Activated CD4-positive, alpha-beta T cell treated with anti-CD3 and anti-CD28 coated beads, Interleukin-2, amount 10 ng/mL, durations not matched to agents 7 days and 5 days (primary cell): ENCODE data around the gene GMPR. TPM values are rescaled to one million over a fixed set of nuclear protein-coding genes. Genes with fewer than 3 reads are reported as not detected.
A peak's percentile ranks its signal among the peaks of the same experiment; 100 is the strongest.

Experiments
- CTCF ChIA-PET: fragments of 350-600 bp; sonication (Branson Sonifier 250); formaldehyde crosslinking; loops from one replicate; lab custom pipeline; 2021; ENCODE audit warnings: antibody characterized with exemption; lab: Charles Lee
- POLR2A ChIA-PET: fragments of 350-600 bp; sonication (Branson Sonifier 250); formaldehyde crosslinking; loops from one replicate; lab custom pipeline; 2021; ENCODE audit warnings: antibody characterized with exemption; lab: Charles Lee
- DNase-seq: peaks from one replicate; pipeline ENCODE4 v3.0.0-alpha.2; 2020
- H3K27ac Mint-ChIP-seq: one replicate; pipeline ENCODE4 v1.8.0; 2021; ENCODE audit warnings: mild to moderate bottlenecking, moderate library complexity, mixed read lengths
- H3K27me3 Mint-ChIP-seq: one replicate; pipeline ENCODE4 v1.8.0; 2021; ENCODE audit warnings: mixed read lengths
- H3K36me3 Mint-ChIP-seq: one replicate; pipeline ENCODE4 v1.8.0; 2021; ENCODE audit warnings: low read depth, mixed read lengths
- H3K4me1 Mint-ChIP-seq: one replicate; pipeline ENCODE4 v1.8.0; 2021; ENCODE audit warnings: mixed read lengths
- H3K4me3 Mint-ChIP-seq: one replicate; pipeline ENCODE4 v1.8.0; 2021; ENCODE audit warnings: mild to moderate bottlenecking, moderate library complexity, mixed read lengths
- H3K9me3 Mint-ChIP-seq: one replicate; pipeline ENCODE4 v1.8.0; 2021; ENCODE audit warnings: mixed read lengths
- total RNA-seq, 2 experiments: library from RNA; stranded (reverse); gene quantifications; one replicate each; pipeline ENCODE4 v1.2.3, GENCODE V29; 2021

GMPR gene
- total RNA-seq, 2 experiments from 2014 or later, result 2.6 to 3.3 TPM

DNA sequence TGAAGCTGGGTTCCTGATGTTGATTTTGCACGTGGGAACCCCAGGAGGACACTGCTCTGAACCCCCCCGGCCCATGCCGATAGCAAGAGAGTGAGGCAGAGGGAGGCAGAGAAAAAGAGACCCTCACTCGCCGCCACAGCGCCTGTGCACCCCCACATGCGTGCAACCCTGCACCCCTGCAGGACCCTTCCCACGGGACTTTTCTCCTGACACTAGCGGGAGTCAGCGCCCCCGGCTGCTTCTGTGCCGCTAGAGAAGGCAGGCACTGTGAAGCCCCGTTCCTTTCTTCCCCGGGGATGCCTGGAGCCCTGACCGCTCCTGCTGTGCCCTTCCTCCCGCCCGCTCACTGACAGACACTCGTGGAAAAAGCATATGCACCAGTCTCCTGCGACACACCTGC, 67.4 kb downstream of the GMPR start:
- no peaks in the 10 kb centered on the region for H3K4me1 Mint-ChIP-seq
- peaks cover 11% of the 10 kb centered on the region for H3K36me3 Mint-ChIP-seq
- H3K27ac Mint-ChIP-seq, result no peak overlapping the region
- no peak for DNase-seq
- ChIA-PET POLR2A (no interaction called here), CTCF (no interaction called here)
- H3K27me3 Mint-ChIP-seq, result no peaks in the 10 kb centered on the region
- H3K9me3 Mint-ChIP-seq, result no peaks in the 10 kb centered on the region
- no peak overlapping the region for H3K4me3 Mint-ChIP-seq

DNA sequence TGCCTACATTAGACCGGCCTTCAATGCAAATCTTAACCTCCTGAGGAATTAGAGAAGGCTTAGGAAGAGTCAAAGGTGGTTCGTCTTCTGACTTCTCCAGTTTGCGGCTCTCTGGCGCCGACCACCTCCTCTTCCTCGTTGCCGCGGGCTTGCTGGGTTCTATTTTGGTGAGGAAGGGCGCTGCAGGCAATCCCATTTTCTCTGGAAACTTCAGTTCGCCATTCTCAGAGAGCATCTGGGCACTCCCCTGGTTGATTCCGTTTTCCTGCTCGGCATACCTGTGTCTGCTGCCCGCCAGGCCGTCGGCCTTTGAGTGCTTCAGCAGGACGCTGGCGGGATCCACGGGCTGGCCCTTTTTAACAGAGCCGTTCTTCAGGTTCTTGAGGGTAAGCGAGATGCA, 67.9 kb downstream of the GMPR start:
- ChIA-PET POLR2A (no interaction called here), CTCF (interaction anchor here (1.3 kb wide), 1 partner anchor 10 kb away, joined by 4 read pairs; no protein-coding TSS in a partner anchor)
- peaks cover 11% of the 10 kb centered on the region for H3K36me3 Mint-ChIP-seq
- no peaks in the 10 kb centered on the region for H3K9me3 Mint-ChIP-seq
- H3K4me3 Mint-ChIP-seq, result no peak overlapping the region
- DNase-seq, result no peak
- no peaks in the 10 kb centered on the region for H3K27me3 Mint-ChIP-seq
- no peak overlapping the region for H3K27ac Mint-ChIP-seq
- no peaks in the 10 kb centered on the region for H3K4me1 Mint-ChIP-seq

DNA sequence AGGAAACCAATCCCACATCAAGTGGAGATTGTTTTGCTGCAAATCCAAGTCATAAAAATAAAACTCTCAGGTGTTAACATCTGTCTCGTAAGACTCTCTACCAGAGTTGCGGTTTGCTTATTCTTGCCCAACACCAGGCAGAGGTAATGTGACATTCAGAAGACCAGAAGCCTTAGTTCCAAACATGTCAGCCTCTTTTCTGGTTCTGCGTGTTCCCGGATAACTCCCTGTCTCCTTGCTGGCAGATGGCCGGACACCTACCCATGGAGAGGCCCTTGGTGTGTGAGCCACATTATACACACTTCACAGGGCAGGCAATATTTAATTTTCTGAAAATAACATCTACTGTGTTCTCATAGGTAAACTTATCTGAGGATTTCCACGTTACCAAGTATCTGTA, 73.4 kb downstream of the GMPR start:
- no peak for DNase-seq
- ChIA-PET CTCF (no interaction called here), POLR2A (no interaction called here)
- Mint-ChIP-seq H3K9me3 (no peaks in the 10 kb centered on the region), H3K27ac (no peak overlapping the region), H3K27me3 (no peaks in the 10 kb centered on the region), H3K4me1 (peaks cover under 1% of the 10 kb centered on the region), H3K36me3 (peaks cover 11% of the 10 kb centered on the region), H3K4me3 (no peak overlapping the region)

DNA sequence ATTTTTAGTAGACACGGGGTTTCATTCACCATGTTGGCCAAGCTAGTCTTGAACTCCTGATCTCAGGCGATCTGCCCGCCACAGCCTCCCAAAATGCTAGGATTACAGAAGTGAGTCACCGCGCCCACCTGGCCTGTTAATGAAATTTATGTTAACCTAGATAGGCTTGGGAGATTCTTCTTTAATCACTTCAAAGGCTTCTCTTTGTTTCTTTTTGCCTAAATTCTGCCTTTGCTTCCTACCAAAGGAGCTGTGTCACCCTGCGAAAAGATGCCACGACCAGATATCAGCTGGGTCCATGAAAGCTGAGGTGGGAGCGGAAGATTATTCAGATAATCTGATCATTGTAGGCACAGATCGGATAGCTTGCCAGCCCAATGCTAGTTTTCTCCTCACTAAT, 75.3 kb downstream of the GMPR start:
- ChIA-PET CTCF (interaction anchor here (1.1 kb wide), 1 partner anchor 15 kb away, joined by 6 read pairs; no protein-coding TSS in a partner anchor), POLR2A (no interaction called here)
- no peak overlapping the region for H3K4me3 Mint-ChIP-seq
- peaks cover 17% of the 10 kb centered on the region for H3K4me1 Mint-ChIP-seq
- H3K27me3 Mint-ChIP-seq, result no peaks in the 10 kb centered on the region
- H3K9me3 Mint-ChIP-seq, result no peaks in the 10 kb centered on the region
- H3K36me3 Mint-ChIP-seq, result peaks cover 8% of the 10 kb centered on the region
- no peak for DNase-seq
- H3K27ac Mint-ChIP-seq, result no peak overlapping the region

DNA sequence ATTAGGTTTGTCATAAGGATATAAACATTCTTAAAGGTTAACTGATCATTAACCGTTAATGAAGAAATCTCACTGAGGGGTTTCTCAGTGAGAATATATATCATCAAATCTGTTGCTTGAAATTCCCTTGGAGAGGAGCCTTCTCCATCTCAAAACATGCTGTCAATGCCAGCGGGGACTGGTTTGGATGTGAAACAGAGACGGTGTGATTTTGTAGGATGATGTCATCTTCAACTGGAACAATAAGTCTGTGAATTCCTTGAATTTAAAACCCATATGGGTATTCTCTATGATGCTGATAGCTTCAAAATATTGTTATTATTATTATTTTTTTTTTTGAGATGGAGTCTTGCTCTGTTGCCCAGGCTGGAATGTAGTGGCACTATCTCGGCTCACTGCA, 75.9 kb downstream of the GMPR start:
- H3K4me1 Mint-ChIP-seq, result peaks cover 23% of the 10 kb centered on the region
- peaks cover 6% of the 10 kb centered on the region for H3K36me3 Mint-ChIP-seq
- no peaks in the 10 kb centered on the region for H3K27me3 Mint-ChIP-seq
- H3K9me3 Mint-ChIP-seq, result no peaks in the 10 kb centered on the region
- POLR2A ChIA-PET, result no interaction called here
- CTCF ChIA-PET, result interaction anchor here (1.1 kb wide), 1 partner anchor 16 kb away, joined by 6 read pairs; no protein-coding TSS in a partner anchor
- DNase-seq, result no peak
- no peak overlapping the region for H3K27ac Mint-ChIP-seq
- H3K4me3 Mint-ChIP-seq, result no peak overlapping the region

DNA sequence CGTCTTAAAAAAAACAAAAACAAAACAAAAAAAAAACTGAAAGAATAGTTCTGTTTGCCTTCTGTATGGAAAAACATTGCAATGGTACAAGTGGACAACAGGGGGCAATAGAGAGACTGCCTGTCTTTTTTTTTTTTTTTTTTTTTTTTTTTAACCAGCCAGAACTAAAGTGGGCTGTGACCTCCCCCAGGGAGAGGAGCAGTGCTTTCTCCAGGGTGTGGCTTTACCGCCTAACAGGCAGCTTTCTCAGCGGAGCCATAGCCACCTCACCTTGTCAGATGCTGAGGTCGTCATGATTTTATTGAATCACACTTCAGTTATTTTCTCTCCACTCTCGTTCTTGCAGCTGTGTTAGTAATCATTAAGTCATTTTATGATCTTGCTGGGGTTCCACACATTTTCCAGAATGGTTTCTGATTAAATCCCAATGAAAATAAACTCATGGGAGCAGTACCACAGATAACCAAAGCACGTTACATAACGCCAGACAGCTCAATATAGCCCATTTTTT, 78.4 kb downstream of the GMPR start:
- H3K27me3 Mint-ChIP-seq, result no peaks in the 10 kb centered on the region
- no peaks in the 10 kb centered on the region for H3K9me3 Mint-ChIP-seq
- H3K36me3 Mint-ChIP-seq, result peaks cover 4% of the 10 kb centered on the region
- POLR2A ChIA-PET, result no interaction called here
- DNase-seq, result peak; percentile 58
- peaks cover 47% of the 10 kb centered on the region for H3K4me1 Mint-ChIP-seq
- no peak overlapping the region for H3K4me3 Mint-ChIP-seq
- peak overlapping the region; percentile 63 for H3K27ac Mint-ChIP-seq
- CTCF ChIA-PET, result interaction anchor here (0.6 to 1.4 kb wide), 7 partner anchors 9 to 592 kb away, joined by 3 to 5 read pairs (median 3); partner anchors contain the start of gene ATXN1

DNA sequence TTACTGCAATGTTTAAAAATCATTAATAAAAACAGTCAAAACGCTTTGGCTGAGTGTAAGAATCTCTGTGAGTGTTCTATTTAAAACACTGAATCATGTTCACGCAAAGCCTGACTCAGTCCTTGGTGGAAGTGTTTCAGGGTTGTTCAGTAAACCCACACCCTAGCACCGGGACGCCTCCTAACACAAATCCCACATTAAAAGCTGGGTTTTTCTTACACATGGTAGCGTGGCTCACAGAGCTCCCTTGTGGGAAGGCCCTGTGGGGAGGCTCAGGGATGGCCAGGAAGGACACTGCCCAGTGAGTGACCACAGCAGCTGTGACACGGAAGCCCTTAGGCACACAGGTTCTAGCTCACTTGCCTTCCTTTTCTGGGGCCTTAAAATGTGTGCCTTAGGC, 80.2 kb downstream of the GMPR start:
- no peak for DNase-seq
- CTCF ChIA-PET, result interaction anchor here (0.7 to 1.1 kb wide), 2 partner anchors 14 to 367 kb away, joined by 3 to 4 read pairs; no protein-coding TSS in a partner anchor
- no peak overlapping the region for H3K4me3 Mint-ChIP-seq
- H3K36me3 Mint-ChIP-seq, result peaks cover 6% of the 10 kb centered on the region
- H3K27ac Mint-ChIP-seq, result peak overlapping the region; percentile 94
- H3K4me1 Mint-ChIP-seq, result peaks cover 63% of the 10 kb centered on the region
- POLR2A ChIA-PET, result no interaction called here
- H3K27me3 Mint-ChIP-seq, result no peaks in the 10 kb centered on the region
- no peaks in the 10 kb centered on the region for H3K9me3 Mint-ChIP-seq

DNA sequence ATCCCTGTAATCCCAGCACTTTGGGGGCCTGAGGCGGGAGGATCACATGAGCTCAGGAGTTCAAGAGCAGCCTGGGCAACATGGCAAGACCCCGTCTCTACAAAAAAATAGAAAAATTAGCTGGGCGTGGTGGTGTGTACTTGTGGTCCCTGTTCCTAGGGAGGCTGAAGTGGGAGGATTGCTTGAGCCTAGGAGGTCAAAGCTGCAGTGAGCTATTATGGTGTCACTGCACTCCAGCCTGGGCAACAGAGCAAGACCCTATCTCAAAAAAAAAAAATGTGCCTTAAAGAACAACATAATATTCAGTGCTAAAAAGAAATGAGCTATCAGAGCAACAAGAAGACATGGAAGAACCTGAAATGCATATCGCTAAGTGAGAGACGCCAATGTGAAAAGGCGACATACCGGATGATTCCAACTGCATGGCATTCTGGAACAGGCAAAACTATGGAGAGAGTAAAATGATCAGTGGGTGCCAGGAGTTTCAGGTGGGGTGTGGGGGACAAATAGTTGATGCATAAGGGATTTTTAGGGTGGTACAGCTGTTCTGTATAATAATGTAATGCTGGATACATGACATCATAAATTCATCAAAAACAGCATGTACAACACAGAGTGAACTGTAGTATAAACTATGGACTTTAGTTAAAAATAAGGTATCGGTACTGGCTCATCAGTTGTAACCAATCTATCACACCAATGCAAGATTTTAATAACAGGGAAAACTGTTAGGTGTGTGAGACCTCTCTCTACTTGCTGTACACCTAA, 80.8 kb downstream of the GMPR start:
- DNase-seq, result no peak
- Mint-ChIP-seq H3K4me1 (peaks cover 68% of the 10 kb centered on the region), H3K9me3 (no peaks in the 10 kb centered on the region), H3K27ac (peak overlapping the region; percentile 94), H3K27me3 (no peaks in the 10 kb centered on the region), H3K4me3 (peak overlapping the region; percentile 6), H3K36me3 (peaks cover 6% of the 10 kb centered on the region)
- ChIA-PET CTCF (interaction anchor here (0.6 to 1.1 kb wide), 6 partner anchors 13 to 442 kb away, joined by 3 to 4 read pairs (median 3); partner anchors contain the start of gene ATXN1), POLR2A (interaction anchor here (0.6 kb wide), 2 partner anchors 444 to 1848 kb away, joined by 3 to 4 read pairs; no protein-coding TSS in a partner anchor)

DNA sequence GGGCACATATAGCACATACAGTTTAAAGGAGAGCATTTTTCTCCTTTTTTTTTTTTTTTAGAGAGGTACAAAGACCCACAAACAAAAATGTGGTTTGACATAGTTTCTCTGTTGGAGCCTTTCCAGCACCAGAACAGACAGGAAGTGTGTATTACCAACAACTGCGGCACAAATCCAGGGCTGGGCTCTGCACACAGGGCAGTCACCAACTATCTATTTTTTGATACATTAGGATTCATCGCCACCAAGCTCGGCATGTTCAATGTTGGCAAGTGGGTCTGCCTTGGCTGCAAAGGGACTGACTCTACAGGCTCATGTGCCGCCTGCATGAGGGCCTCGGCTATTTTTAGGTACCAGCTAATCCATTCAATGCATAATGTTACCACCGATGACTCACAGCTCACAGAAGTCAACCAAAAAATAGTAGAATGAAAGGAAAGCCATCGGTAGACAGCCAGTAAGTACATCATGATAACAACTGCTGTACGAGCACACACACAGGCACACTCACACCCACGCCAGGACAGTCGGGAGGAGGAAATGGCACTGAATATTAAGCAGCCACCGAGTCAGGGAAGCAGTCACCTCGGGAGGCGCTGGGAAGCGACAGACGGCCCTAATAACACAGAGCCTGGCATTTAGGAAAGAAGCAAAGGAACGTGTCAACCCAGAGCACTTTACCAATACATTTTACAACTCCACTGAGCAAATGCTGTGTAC, 81.6 kb downstream of the GMPR start:
- Mint-ChIP-seq H3K36me3 (peaks cover 6% of the 10 kb centered on the region), H3K27me3 (no peaks in the 10 kb centered on the region), H3K9me3 (no peaks in the 10 kb centered on the region), H3K4me3 (peak overlapping the region; percentile 56), H3K4me1 (peaks cover 73% of the 10 kb centered on the region), H3K27ac (peak overlapping the region; percentile 94)
- CTCF ChIA-PET, result interaction anchor here (0.6 to 0.9 kb wide), 4 partner anchors 13 to 441 kb away, joined by 3 to 5 read pairs (median 4); partner anchors contain the start of gene ATXN1
- POLR2A ChIA-PET, result interaction anchor here (0.6 kb wide), 1 partner anchor 1847 kb away, joined by 4 read pairs; no protein-coding TSS in a partner anchor
- peak; percentile 74 for DNase-seq

DNA sequence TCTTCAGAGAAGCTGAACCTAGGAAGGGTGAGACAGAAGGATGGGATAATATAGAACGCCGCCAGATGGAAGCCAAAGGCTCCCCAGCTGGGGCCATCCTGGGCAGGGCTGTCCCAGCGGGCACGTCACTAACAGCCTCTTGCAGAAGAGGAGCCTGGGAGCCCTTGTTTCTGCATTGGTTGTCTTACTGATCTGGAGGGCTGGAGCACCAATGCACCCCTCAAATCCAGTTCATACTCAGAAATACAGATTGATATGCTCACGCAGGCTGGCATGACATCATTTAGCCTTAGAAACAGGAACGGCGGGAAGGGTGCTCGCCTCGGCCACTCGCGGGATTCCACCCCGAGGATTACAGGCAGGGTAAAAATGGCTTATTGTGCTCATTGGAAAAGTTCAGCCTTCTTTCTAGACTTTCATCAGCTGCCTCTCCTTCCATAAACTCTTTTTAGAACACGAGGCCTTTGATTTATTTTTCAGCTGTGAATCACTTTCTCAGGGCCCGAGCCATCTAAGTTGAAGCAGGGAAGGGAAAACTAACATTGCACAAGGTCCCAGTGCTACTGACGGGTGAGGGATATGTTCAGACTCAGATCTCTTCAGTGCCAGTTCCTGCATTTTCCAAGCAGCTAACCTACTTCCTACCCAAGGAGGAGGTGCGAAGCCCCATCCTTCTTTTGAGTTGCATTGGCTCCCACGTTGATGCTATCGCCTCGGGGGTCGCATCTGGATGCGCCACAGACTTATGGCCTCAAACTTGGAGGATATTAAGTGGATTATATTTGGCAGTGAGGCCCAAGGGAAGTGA, 82.3 kb downstream of the GMPR start:
- CTCF ChIA-PET, result interaction anchor here (0.6 to 0.8 kb wide), 3 partner anchors 159 to 405 kb away, joined by 3 to 5 read pairs (median 3); no protein-coding TSS in a partner anchor

DNA sequence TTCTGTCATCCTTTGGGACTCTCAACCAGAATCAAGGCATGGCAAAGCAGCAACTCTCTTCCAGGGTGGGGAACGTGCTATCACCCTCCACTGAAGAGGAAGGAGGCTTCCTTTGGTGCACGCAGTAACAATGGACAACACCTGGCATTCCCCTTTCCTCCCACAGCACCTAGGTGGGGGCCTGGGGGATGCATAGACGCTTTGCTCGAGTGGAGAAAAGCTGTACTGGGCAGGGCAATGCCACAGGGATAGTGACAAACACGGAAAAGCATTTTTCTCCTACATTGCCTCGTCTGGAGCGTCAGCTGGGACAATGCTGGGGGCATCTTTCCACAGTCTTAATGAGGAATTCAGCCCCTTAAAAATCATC, 82.9 kb downstream of the GMPR start:
- Mint-ChIP-seq H3K4me3 (no peak overlapping the region), H3K27ac (peak overlapping the region; percentile 94), H3K36me3 (peaks cover 14% of the 10 kb centered on the region), H3K27me3 (no peaks in the 10 kb centered on the region), H3K4me1 (peaks cover 81% of the 10 kb centered on the region), H3K9me3 (peaks cover 3% of the 10 kb centered on the region)
- no peak for DNase-seq
- ChIA-PET CTCF (interaction anchor here (0.6 kb wide), 1 partner anchor 159 kb away, joined by 3 read pairs; no protein-coding TSS in a partner anchor), POLR2A (no interaction called here)

More for the DNA sequence above, 82.3 kb downstream of the GMPR start:
- H3K27ac Mint-ChIP-seq, result peak overlapping the region; percentile 94
- H3K9me3 Mint-ChIP-seq, result peaks cover under 1% of the 10 kb centered on the region
- H3K4me3 Mint-ChIP-seq, result peak overlapping the region; percentile 56
- H3K4me1 Mint-ChIP-seq, result peaks cover 79% of the 10 kb centered on the region
- H3K27me3 Mint-ChIP-seq, result no peaks in the 10 kb centered on the region
- POLR2A ChIA-PET, result no interaction called here
- no peak for DNase-seq
- H3K36me3 Mint-ChIP-seq, result peaks cover 8% of the 10 kb centered on the region

DNA sequence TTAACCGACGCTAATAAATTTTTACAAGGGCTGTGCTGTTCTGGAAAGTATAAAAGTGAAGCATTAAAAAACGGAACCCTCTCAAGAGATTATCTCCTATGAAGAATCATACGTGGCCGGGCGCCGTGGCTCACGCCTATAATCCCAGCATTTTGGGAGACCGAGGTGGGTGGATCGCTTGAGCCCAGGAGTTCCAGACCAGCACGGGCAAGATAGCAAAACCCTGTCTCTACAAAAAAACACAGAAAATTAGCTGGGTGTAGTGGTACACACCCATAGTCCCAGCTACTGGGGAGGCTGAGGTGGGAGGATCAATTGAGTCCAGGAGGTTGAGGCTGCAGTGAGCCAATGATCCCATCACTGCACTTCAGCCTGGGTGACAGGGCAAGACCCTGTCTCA, 83.4 kb downstream of the GMPR start:
- peaks cover 18% of the 10 kb centered on the region for H3K36me3 Mint-ChIP-seq
- H3K27ac Mint-ChIP-seq, result peak overlapping the region; percentile 94
- ChIA-PET POLR2A (interaction anchor here (1.3 kb wide), 1 partner anchor 440 kb away, joined by 3 read pairs; the partner anchor contains the start of gene ATXN1), CTCF (interaction anchor here (0.9 to 1.3 kb wide), 3 partner anchors 13 to 441 kb away, joined by 3 to 4 read pairs (median 3); no protein-coding TSS in a partner anchor)
- peaks cover 3% of the 10 kb centered on the region for H3K9me3 Mint-ChIP-seq
- no peak overlapping the region for H3K4me3 Mint-ChIP-seq
- peaks cover 79% of the 10 kb centered on the region for H3K4me1 Mint-ChIP-seq
- DNase-seq, result no peak
- H3K27me3 Mint-ChIP-seq, result no peaks in the 10 kb centered on the region
